Endothelial cell of umbilical vein (primary cell): ENCODE measurements around the gene CKB. TPM values are rescaled to one million over a fixed set of nuclear protein-coding genes. Genes with fewer than 3 reads are reported as not detected.
A peak's percentile ranks its signal among the peaks of the same experiment; 100 is the strongest.

Source experiments
- BruUV-seq: library from RNA; stranded (reverse); fragments of 400-500 nt; replicated peaks from 2 replicates; lab custom pipeline; 2021; lab: Mats Ljungman, UMichigan
- CTCF ChIA-PET: fragments of 300-600, 350-600 bp; sonication (Branson Sonifier 250); formaldehyde crosslinking; loops from one replicate; lab custom pipeline; 2021; ENCODE audit warnings: antibody characterized with exemption, inconsistent platforms; lab: Charles Lee
- POLR2A ChIA-PET: fragments of 300-600, 350-600 bp; sonication (Branson Sonifier 250); formaldehyde crosslinking; loops from one replicate; lab custom pipeline; 2021; ENCODE audit warnings: antibody characterized with exemption, inconsistent platforms; lab: Charles Lee
- DNase-seq: peaks from one replicate; pipeline ENCODE4 v3.0.0-alpha.2; 2011; ENCODE audit warnings: low read depth, low spot score
- FAIRE-seq: peaks from 2 replicates; lab custom pipeline; 2011; peaks lifted over from hg19 to GRCh38; lab: Jason Lieb, UNC
- H2AFZ ChIP-seq: 2 replicates; pipeline ENCODE4 v1.6.0; 2012; ENCODE audit warnings: low read depth, low read length, control low read depth, inconsistent platforms
- H3K27ac ChIP-seq: 2 replicates; pipeline ENCODE4 v1.5.1; 2011; ENCODE audit warnings: low read depth, mild to moderate bottlenecking, control low read depth, low read length, moderate library complexity; ENCODE audit not compliant: insufficient read depth
- H3K27me3 ChIP-seq, 2 experiments: 2 replicates each; pipeline versions ENCODE4 v1.6.0 to v1.6.1; 2011; ENCODE audit warnings: low read length in 2 of 2, mixed read lengths in 1 of 2; ENCODE audit not compliant: control insufficient read depth in 2 of 2, insufficient read depth in 2 of 2
- H3K36me3 ChIP-seq, 2 experiments: 2 replicates in 1 of 2; 3 replicates in 1 of 2; pipeline ENCODE4 v1.5.1; 2011; ENCODE audit warnings: low read length in 2 of 2, mild to moderate bottlenecking in 1 of 2, moderate library complexity in 1 of 2; ENCODE audit not compliant: control insufficient read depth in 2 of 2, insufficient read depth in 2 of 2; ENCODE audit errors: extremely low read depth in 1 of 2
- H3K4me1 ChIP-seq: 3 replicates; pipeline ENCODE4 v1.5.1; 2011; ENCODE audit warnings: mild to moderate bottlenecking, low read length; ENCODE audit not compliant: control insufficient read depth, insufficient read depth; ENCODE audit errors: extremely low read depth
- H3K4me2 ChIP-seq: 2 replicates; pipeline ENCODE4 v1.6.1; 2011; ENCODE audit warnings: low read length, control low read depth, mixed read lengths; ENCODE audit not compliant: insufficient read depth
- H3K4me3 ChIP-seq, 3 experiments: fragments of 200-600 bp in 1 of 3; sonication (generic), shearing (Covaris generic) in 1 of 3; replicated peaks in 1 of 3; 2 replicates each; pipeline ENCODE4 v1.5.1; 2011 to 2016; ENCODE audit warnings: control low read depth in 3 of 3, low read length in 3 of 3, mild to moderate bottlenecking in 2 of 3, inconsistent platforms in 1 of 3, low read depth in 1 of 3, moderate library complexity in 1 of 3; ENCODE audit not compliant: insufficient read depth in 1 of 3
- H3K79me2 ChIP-seq: 2 replicates; pipeline ENCODE4 v1.6.0; 2012; ENCODE audit warnings: low read length, inconsistent platforms; ENCODE audit not compliant: control insufficient read depth, insufficient read depth
- H3K9ac ChIP-seq: replicated peaks from 2 replicates; pipeline ENCODE3; 2011; ENCODE audit warnings: low read length, control low read depth; ENCODE audit not compliant: insufficient read depth; ENCODE audit errors: extremely low read depth
- H3K9me1 ChIP-seq: replicated peaks from 3 replicates; pipeline ENCODE4 v1.6.0; 2011; ENCODE audit warnings: mild to moderate bottlenecking, low read length; ENCODE audit not compliant: control insufficient read depth, insufficient read depth; ENCODE audit errors: extremely low read depth
- H3K9me3 ChIP-seq: replicated peaks from 2 replicates; pipeline ENCODE4 v1.5.1; 2012; ENCODE audit warnings: low read length, inconsistent platforms; ENCODE audit not compliant: control insufficient read depth, insufficient read depth
- H4K20me1 ChIP-seq: replicated peaks from 2 replicates; pipeline ENCODE3; 2011; ENCODE audit warnings: mild to moderate bottlenecking, low read length; ENCODE audit not compliant: control insufficient read depth, insufficient read depth; ENCODE audit errors: extremely low read depth
- EZH2 ChIP-seq: IDR thresholded peaks from 2 replicates; pipeline ENCODE4 v1.6.1; 2012; ENCODE audit warnings: borderline replicate concordance, low read depth, mild to moderate bottlenecking, moderate library complexity, low read length, inconsistent platforms; ENCODE audit not compliant: severe bottlenecking
- POLR2A ChIP-seq: IDR thresholded peaks from 2 replicates; pipeline ENCODE4 v1.6.1; 2012; ENCODE audit warnings: low read depth, mild to moderate bottlenecking, control low read depth, low read length
- POLR2AphosphoS5 ChIP-seq: IDR thresholded peaks from 2 replicates; pipeline ENCODE4 v1.6.1; 2012; ENCODE audit warnings: low read depth, mild to moderate bottlenecking, control low read depth, low read length, moderate library complexity; ENCODE audit not compliant: insufficient read depth
- dilution Hi-C: fragments of 300-500 bp; cut with MboI; formaldehyde crosslinking; loops from one replicate; pipeline ENCODE4 v1.15.0; 2019; ENCODE audit warnings: low sequenced_read_pairs; ENCODE audit not compliant: extremely low pct_ligation_motif_present
- intact Hi-C: fragments of 100-400 bp; cut with micrococcal nuclease; formaldehyde crosslinking; loops from one replicate; pipeline ENCODE4 v1.10.0; 2022
- polyA plus RNA-seq, 4 experiments: library from polyadenylated mRNA; depleted of rRNA in 3 of 4; stranded (reverse) in 3 of 4; unstranded in 1 of 4; fragments of >200 nt; gene quantifications; 2 replicates each; pipeline versions ENCODE4 v1.2.1 to v1.2.3, GENCODE V29; 2011 to 2012; ENCODE audit warnings: missing spikeins in 1 of 4
- total RNA-seq: library from RNA; stranded (reverse); gene quantifications from 2 replicates; pipeline ENCODE4 v1.2.3, GENCODE V29; 2021

The CKB gene
- total and polyA plus RNA-seq, 2 donors (not counting 3 experiments of a cell fraction or from before 2014, with no cell fraction given) = 4.0 to 6.9 TPM

- H3K36me3 ChIP-seq = no peaks in the 10 kb centered on the region
- H2AFZ ChIP-seq = no peak overlapping the region
- H3K4me1 ChIP-seq = peaks cover 13% of the 10 kb centered on the region
- BruUV-seq = no TSS peak
- no peak overlapping the region for H3K9ac ChIP-seq
- ChIA-PET CTCF (no interaction called here), POLR2A (no interaction called here)
- peaks cover 19 to 34% of the 10 kb centered on the region in 2 experiments for H3K27me3 ChIP-seq
- H3K27ac ChIP-seq = no peak overlapping the region
- no peak overlapping the region for H3K4me3 ChIP-seq
- H3K4me2 ChIP-seq = no peak overlapping the region
- FAIRE-seq (no peak), DNase-seq (no peak)
- dilution Hi-C loops (no loop called here), intact Hi-C loops (no loop called here)
- H3K79me2 ChIP-seq = no peaks in the 10 kb centered on the region
- H3K9me3 ChIP-seq = no peaks in the 10 kb centered on the region
- TF ChIP-seq POLR2A (no peak), EZH2 (peak; percentile 42)
- no peaks in the 10 kb centered on the region for H3K9me1 ChIP-seq
- H4K20me1 ChIP-seq = no peaks in the 10 kb centered on the region
Measured at GRCh38 chr14:103523575-103523954, 935 bp upstream of the CKB start.

- no peak overlapping the region for H3K27ac ChIP-seq
- H3K27me3 ChIP-seq = peaks cover 19 to 34% of the 10 kb centered on the region in 2 experiments
- H3K79me2 ChIP-seq = no peaks in the 10 kb centered on the region
- intact Hi-C loops (no loop called here), dilution Hi-C loops (no loop called here)
- ChIA-PET POLR2A (no interaction called here), CTCF (interaction anchor here (1.2 to 8.0 kb wide), 3 partner anchors 9 to 25 kb away, joined by 3 to 209 read pairs (median 4); no protein-coding TSS in a partner anchor)
- H3K4me2 ChIP-seq = no peak overlapping the region
- H3K4me3 ChIP-seq = peak overlapping the region in 1 of 3 experiments; percentile 35
- no peak overlapping the region for H2AFZ ChIP-seq
- H3K4me1 ChIP-seq = peaks cover 14% of the 10 kb centered on the region
- H3K36me3 ChIP-seq = no peaks in the 10 kb centered on the region
- no peak for TF ChIP-seq POLR2AphosphoS5
- peak; percentile 93 for TF ChIP-seq EZH2
- DNase-seq = no peak
- H3K9me3 ChIP-seq = no peaks in the 10 kb centered on the region
- no TSS peak for BruUV-seq
- H3K9ac ChIP-seq = no peak overlapping the region
- FAIRE-seq = no peak
- no peaks in the 10 kb centered on the region for H3K9me1 ChIP-seq
- H4K20me1 ChIP-seq = no peaks in the 10 kb centered on the region
Measured at GRCh38 chr14:103521951-103522563, 573 bp downstream of the CKB start.
